CD14-positive monocyte (primary cell): ENCODE results near the gene DRC1. TPM values are rescaled to one million over a fixed set of nuclear protein-coding genes. Genes with fewer than 3 reads are reported as not detected.

Source experiments
- DNase-seq, 3 donors: peaks; one replicate each; pipeline ENCODE4 v3.0.0-alpha.2; 2011 to 2022
- H2AFZ ChIP-seq: 2 replicates; pipeline ENCODE4 v1.6.0; 2012; ENCODE audit warnings: mild to moderate bottlenecking, low read depth, low read length, inconsistent platforms; ENCODE audit not compliant: insufficient read depth, poor library complexity, severe bottlenecking
- H3K27ac ChIP-seq, 2 donors: 1 replicate in 1 of 2; 2 replicates in 1 of 2; pipeline ENCODE4 v1.5.1; 2012 to 2013; ENCODE audit warnings: low read length in 2 of 2, control low read depth in 1 of 2, inconsistent platforms in 1 of 2, low read depth in 1 of 2, mild to moderate bottlenecking in 1 of 2
- H3K27me3 ChIP-seq, 2 donors: one replicate each; pipeline versions ENCODE4 v1.6.0 to v1.6.1; 2011 to 2013; ENCODE audit warnings: low read length in 2 of 2; ENCODE audit not compliant: control insufficient read depth in 2 of 2, insufficient read depth in 2 of 2
- H3K36me3 ChIP-seq, 2 donors: replicated peaks in 1 of 2; 1 replicate in 1 of 2; 2 replicates in 1 of 2; pipeline versions ENCODE4 v1.5.1 to v1.6.1; 2012 to 2013; ENCODE audit warnings: low read length in 2 of 2, control low read depth in 1 of 2, inconsistent platforms in 1 of 2, mild to moderate bottlenecking in 1 of 2; ENCODE audit not compliant: insufficient read depth in 2 of 2, control insufficient read depth in 1 of 2
- H3K4me1 ChIP-seq, 2 donors: 1 replicate in 1 of 2; 2 replicates in 1 of 2; pipeline versions ENCODE4 v1.5.1 to v1.6.1; 2012 to 2013; ENCODE audit warnings: low read length in 2 of 2, control low read depth in 1 of 2, inconsistent platforms in 1 of 2, mild to moderate bottlenecking in 1 of 2, moderate library complexity in 1 of 2; ENCODE audit not compliant: insufficient read depth in 2 of 2, control insufficient read depth in 1 of 2
- H3K4me2 ChIP-seq: replicated peaks from 2 replicates; pipeline ENCODE3; 2012; ENCODE audit warnings: low read length, moderate library complexity, mild to moderate bottlenecking; ENCODE audit not compliant: poor library complexity, severe bottlenecking; ENCODE audit errors: extremely low read depth
- H3K4me3 ChIP-seq, 3 experiments: fragments of 200-600 bp in 1 of 3; sonication (generic) in 1 of 3; replicated peaks in 1 of 3; 1 replicate in 2 of 3; 2 replicates in 1 of 3; pipeline ENCODE4 v1.5.1; 2011 to 2013; ENCODE audit warnings: low read length in 3 of 3, mild to moderate bottlenecking in 3 of 3, control low read depth in 2 of 3, low read depth in 2 of 3, inconsistent platforms in 1 of 3, moderate library complexity in 1 of 3
- H3K79me2 ChIP-seq: 2 replicates; pipeline ENCODE4 v1.6.0; 2012; ENCODE audit warnings: mild to moderate bottlenecking, control low read depth, inconsistent platforms, low read length, moderate library complexity; ENCODE audit not compliant: insufficient read depth
- H3K9ac ChIP-seq: 2 replicates; pipeline ENCODE4 v1.6.0; 2017; ENCODE audit warnings: low read length, mild to moderate bottlenecking; ENCODE audit not compliant: insufficient read depth, poor library complexity, severe bottlenecking
- H3K9me3 ChIP-seq, 2 donors: replicated peaks in 1 of 2; 1 replicate in 1 of 2; 2 replicates in 1 of 2; pipeline versions ENCODE4 v1.5.1 to v1.6.1; 2012 to 2013; ENCODE audit warnings: low read length in 2 of 2, control low read depth in 1 of 2; ENCODE audit not compliant: control insufficient read depth in 1 of 2, insufficient read depth in 1 of 2
- H4K20me1 ChIP-seq: 2 replicates; pipeline ENCODE4 v1.6.0; 2012; ENCODE audit warnings: mild to moderate bottlenecking, low read length, control low read depth, moderate library complexity; ENCODE audit not compliant: insufficient read depth
- H3K27ac Mint-ChIP-seq, 7 donors: one replicate each; pipeline ENCODE4 v1.8.0; 2020; ENCODE audit warnings: mild to moderate bottlenecking in 7 of 7, mixed read lengths in 7 of 7, moderate library complexity in 6 of 7, inconsistent platforms in 2 of 7
- H3K27me3 Mint-ChIP-seq, 3 donors: one replicate each; pipeline ENCODE4 v1.8.0; 2021 to 2022; ENCODE audit warnings: low read depth in 3 of 3, mild to moderate bottlenecking in 3 of 3, mixed read lengths in 3 of 3, moderate library complexity in 3 of 3, inconsistent platforms in 1 of 3
- H3K36me3 Mint-ChIP-seq, 2 donors: one replicate each; pipeline ENCODE4 v1.8.0; 2020; ENCODE audit warnings: mixed read lengths in 2 of 2, inconsistent platforms in 1 of 2, mild to moderate bottlenecking in 1 of 2
- H3K4me1 Mint-ChIP-seq: one replicate; pipeline ENCODE4 v1.8.0; 2020; ENCODE audit warnings: mild to moderate bottlenecking, mixed read lengths
- H3K4me3 Mint-ChIP-seq, 2 donors: one replicate each; pipeline ENCODE4 v1.8.0; 2020; ENCODE audit warnings: mild to moderate bottlenecking in 2 of 2, mixed read lengths in 2 of 2, moderate library complexity in 1 of 2
- H3K9me3 Mint-ChIP-seq, 7 donors: one replicate each; pipeline ENCODE4 v1.8.0; 2020 to 2022; ENCODE audit warnings: mixed read lengths in 7 of 7, mild to moderate bottlenecking in 6 of 7, moderate library complexity in 6 of 7, inconsistent platforms in 2 of 7
- CTCF ChIP-seq: fragments of 200-600 bp; IDR thresholded peaks from one replicate; pipeline ENCODE4 v1.8.0; 2022; ENCODE audit warnings: antibody characterized with exemption, mild to moderate bottlenecking
- WGBS: methylation state at CpG from one replicate; pipeline ENCODE4 v1.1.5; 2013; ENCODE audit warnings: missing lambda C conversion rate; ENCODE audit not compliant: insufficient coverage; 5-methylcytosine and 5-hydroxymethylcytosine counted together
- intact Hi-C, 2 donors: fragments of 100-400 bp; cut with micrococcal nuclease; formaldehyde crosslinking; loops; one replicate each; pipeline versions ENCODE4 v1.15.0 to v1.15.1; 2023
- polyA plus RNA-seq, 3 donors: library from polyadenylated mRNA; depleted of rRNA in 1 of 3; unstranded in 2 of 3; stranded (reverse) in 1 of 3; fragments of 300-500 nt in 2 of 3; fragments of >200 nt in 1 of 3; fragmentation: Illumina TruSeq in 2 of 3; gene quantifications; 1 replicate in 2 of 3; 2 replicates in 1 of 3; pipeline ENCODE4 v1.2.3, GENCODE V29; 2012 to 2021

DRC1 gene
- polyA plus RNA-seq, 3 donors: not detected

DNA sequence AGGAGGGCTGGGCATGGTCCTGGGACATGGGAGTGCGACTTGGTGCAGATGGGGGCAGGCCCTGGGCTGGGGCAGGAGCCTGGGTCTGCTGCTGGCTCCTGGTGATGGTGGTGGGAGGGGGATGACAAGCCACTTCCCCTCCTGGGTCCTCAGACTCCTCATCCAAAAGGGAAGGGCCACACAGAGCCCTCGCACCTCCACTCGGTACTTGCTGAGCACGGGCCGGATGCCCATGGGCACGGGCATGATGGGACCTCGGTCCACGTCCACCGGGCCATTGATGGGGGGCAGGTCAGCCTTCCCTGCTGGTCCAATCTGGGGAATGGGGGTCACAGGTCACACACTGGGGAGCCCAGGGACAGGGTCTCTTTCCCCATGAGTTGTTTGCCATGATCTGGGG lies 72.1 kb downstream of the DRC1 start:
- intact Hi-C loops: no loop called here
- Histone ChIP-seq H3K79me2 (no peaks in the 10 kb centered on the region), H3K27ac (no peak overlapping the region), H3K4me3 (no peak overlapping the region), H3K4me1 (peaks cover 5 to 8% of the 10 kb centered on the region in 2 donors), H2AFZ (no peak overlapping the region), H4K20me1 (no peaks in the 10 kb centered on the region), H3K9me3 (peaks cover 0 to 3% of the 10 kb centered on the region in 2 donors), H3K36me3 (no peaks in the 10 kb centered on the region), H3K9ac (no peak overlapping the region), H3K27me3 (no peaks in the 10 kb centered on the region), H3K4me2 (no peak overlapping the region)
- Mint-ChIP-seq H3K4me3 (no peak overlapping the region), H3K27ac (no peak overlapping the region), H3K9me3 (peaks cover 2 to 7% (median 3%) of the 10 kb centered on the region in 7 donors), H3K36me3 (no peaks in the 10 kb centered on the region), H3K4me1 (peaks cover 6% of the 10 kb centered on the region), H3K27me3 (peaks cover 0 to 7% (median 6%) of the 10 kb centered on the region in 3 donors)
- TF ChIP-seq CTCF: no peak
- no peak for DNase-seq
- 98% methylated on average over 8 of the region's 9 CpGs for WGBS

- no peaks in the 10 kb centered on the region for H3K36me3 ChIP-seq
- no peaks in the 10 kb centered on the region for H3K9me3 ChIP-seq
- Mint-ChIP-seq H3K27me3 (peaks cover 2 to 7% (median 6%) of the 10 kb centered on the region in 3 donors), H3K9me3 (peaks cover 0 to 4% (median under 1%) of the 10 kb centered on the region in 7 donors), H3K4me1 (peaks cover 6% of the 10 kb centered on the region), H3K4me3 (no peak overlapping the region), H3K36me3 (no peaks in the 10 kb centered on the region), H3K27ac (no peak overlapping the region)
- intact Hi-C loops: no loop called here
- no peak overlapping the region for H3K9ac ChIP-seq
- no peak overlapping the region for H3K27ac ChIP-seq
- DNase-seq: no peak
- H3K4me2 ChIP-seq: no peak overlapping the region
- no peaks in the 10 kb centered on the region for H3K27me3 ChIP-seq
- H3K4me1 ChIP-seq: peaks cover 5 to 8% of the 10 kb centered on the region in 2 donors
- no peak overlapping the region for H3K4me3 ChIP-seq
- WGBS: 98% methylated on average over 11 of the region's 14 CpGs
- no peaks in the 10 kb centered on the region for H4K20me1 ChIP-seq
- H2AFZ ChIP-seq: no peak overlapping the region
- no peaks in the 10 kb centered on the region for H3K79me2 ChIP-seq
- TF ChIP-seq CTCF: no peak
Observed at GRCh38 chr2:26474261-26474785, 72.6 kb downstream of the DRC1 start.
